GM12878 (cell line): ENCODE data around the gene ATN1. TPM values are rescaled to one million over a fixed set of nuclear protein-coding genes. Genes with fewer than 3 reads are reported as not detected.

Experiments used
- ATAC-seq: fragments of 200-7000 bp; cut with Tn5 transposase; 3 replicates; pipeline ENCODE4 v1.9.1; 2020; ENCODE audit warnings: mild to moderate bottlenecking, moderate library complexity
- BruUV-seq: library from RNA; stranded (reverse); fragments of 400-500 nt; replicated peaks from 2 replicates; lab custom pipeline; 2021; lab: Mats Ljungman, UMichigan
- CTCF ChIA-PET: fragments of 300-600 bp; sonication (Branson Sonifier 250); formaldehyde crosslinking; extraction: SDS; loops from one replicate; lab custom pipeline; 2021; ENCODE audit warnings: inconsistent platforms; lab: Yijun Ruan, JAX
- POLR2A ChIA-PET: fragments of 350-600 bp; formaldehyde crosslinking; extraction: SDS; loops from one replicate; lab custom pipeline; 2021; ENCODE audit warnings: inconsistent platforms; lab: Charles Lee
- RAD21 ChIA-PET: fragments of 300-600 bp; sonication (Branson Sonifier 250); formaldehyde crosslinking; loops from one replicate; lab custom pipeline; 2023; ENCODE audit warnings: antibody characterized with exemption; ENCODE audit not compliant: unreplicated experiment; lab: Charles Lee
- SMC1A ChIA-PET: fragments of 300-600 bp; sonication (Branson Sonifier 250); formaldehyde crosslinking; loops from one replicate; lab custom pipeline; 2023; ENCODE audit not compliant: unreplicated experiment, uncharacterized antibody; lab: Charles Lee
- DNase-seq: peaks from one replicate; pipeline ENCODE4 v3.0.0-alpha.2; 2011; ENCODE audit warnings: low read depth, low spot score
- FAIRE-seq: peaks from 3 replicates; lab custom pipeline; 2011; peaks lifted over from hg19 to GRCh38; lab: Jason Lieb, UNC
- H2AFZ ChIP-seq: 2 replicates; pipeline ENCODE4 v1.6.0; 2011; ENCODE audit warnings: low read depth, low read length, control low read depth; ENCODE audit not compliant: control insufficient read depth
- H3K27ac ChIP-seq: 2 replicates; pipeline ENCODE4 v1.5.1; 2011; ENCODE audit warnings: control low read depth; ENCODE audit not compliant: control insufficient read depth, insufficient read depth
- H3K27me3 ChIP-seq, 2 experiments: replicated peaks in 1 of 2; 2 replicates each; pipeline versions ENCODE4 v1.6.0 to v1.6.1; 2011; ENCODE audit warnings: low read length in 1 of 2; ENCODE audit not compliant: control insufficient read depth in 2 of 2, insufficient read depth in 2 of 2
- H3K36me3 ChIP-seq, 2 experiments: 2 replicates each; pipeline ENCODE4 v1.5.1; 2011; ENCODE audit warnings: low read length in 1 of 2; ENCODE audit not compliant: control insufficient read depth in 2 of 2, insufficient read depth in 2 of 2
- H3K4me1 ChIP-seq: 2 replicates; pipeline ENCODE4 v1.6.1; 2011; ENCODE audit warnings: mild to moderate bottlenecking, low read length, moderate library complexity, mixed read lengths; ENCODE audit not compliant: control insufficient read depth, insufficient read depth
- H3K4me2 ChIP-seq: 2 replicates; pipeline ENCODE4 v1.6.0; 2011; ENCODE audit warnings: control low read depth; ENCODE audit not compliant: control insufficient read depth, insufficient read depth
- H3K4me3 ChIP-seq: fragments of 200-600 bp; sonication (generic); 2 replicates; pipeline ENCODE4 v1.5.1; 2016
- H3K79me2 ChIP-seq: 2 replicates; pipeline ENCODE4 v1.6.0; 2011; ENCODE audit warnings: low read length; ENCODE audit not compliant: control insufficient read depth, insufficient read depth
- H3K9ac ChIP-seq: 2 replicates; pipeline ENCODE4 v1.8.0; 2011; ENCODE audit warnings: low read length, control low read depth, mixed read lengths; ENCODE audit not compliant: control insufficient read depth, insufficient read depth
- H3K9me3 ChIP-seq: replicated peaks from 3 replicates; pipeline ENCODE4 v1.5.1; 2011; ENCODE audit warnings: mild to moderate bottlenecking, low read length; ENCODE audit not compliant: control insufficient read depth, insufficient read depth
- H4K20me1 ChIP-seq: 2 replicates; pipeline ENCODE4 v1.6.0; 2011; ENCODE audit not compliant: control insufficient read depth, insufficient read depth
- ATF7 ChIP-seq: fragments of 450-650 bp; IDR thresholded peaks from 2 replicates; pipeline ENCODE4 v1.6.1; 2016; ENCODE audit warnings: low read depth, mild to moderate bottlenecking
- CTCF ChIP-seq, 3 experiments: IDR thresholded peaks in 2 of 3; conservative IDR thresholded peaks in 1 of 3; 2 replicates each; pipeline ENCODE4 v1.5.1; 2011; ENCODE audit warnings: low read depth in 3 of 3, low read length in 3 of 3, mild to moderate bottlenecking in 3 of 3, control low read depth in 2 of 3, moderate library complexity in 2 of 3, inconsistent platforms in 1 of 3, mixed read lengths in 1 of 3; ENCODE audit not compliant: control insufficient read depth in 2 of 3, insufficient read depth in 1 of 3; ENCODE audit errors: extremely low read depth in 1 of 3
- EED ChIP-seq: sonication (generic); IDR thresholded peaks from 2 replicates; pipeline ENCODE4 v1.6.1; 2016; ENCODE audit warnings: antibody characterized with exemption, low read depth
- GATAD2B ChIP-seq: fragments of 450-650 bp; conservative IDR thresholded peaks from 2 replicates; pipeline ENCODE4 v1.6.1; 2017; ENCODE audit warnings: low read depth, mild to moderate bottlenecking, moderate library complexity
- HDGF ChIP-seq: fragments of 450-650 bp; IDR thresholded peaks from 2 replicates; pipeline ENCODE4 v1.6.1; 2016; ENCODE audit warnings: antibody characterized with exemption
- IKZF2 ChIP-seq, 2 experiments: fragments of 450-650 bp; IDR thresholded peaks; 2 replicates each; pipeline ENCODE4 v1.6.1; 2017; ENCODE audit warnings: mild to moderate bottlenecking in 2 of 2, moderate library complexity in 2 of 2
- MAX ChIP-seq: IDR thresholded peaks from 2 replicates; pipeline ENCODE4 v1.6.1; 2012; ENCODE audit warnings: low read depth, low read length, improper control_type of control experiment
- MLLT1 ChIP-seq: fragments of 450-650 bp; IDR thresholded peaks from 2 replicates; pipeline ENCODE4 v1.6.1; 2016; ENCODE audit warnings: mild to moderate bottlenecking
- MTA2 ChIP-seq: fragments of 450-650 bp; IDR thresholded peaks from 2 replicates; pipeline ENCODE4 v1.6.1; 2016; ENCODE audit warnings: low read depth, mild to moderate bottlenecking, moderate library complexity
- NR2F1 ChIP-seq: fragments of 450-650 bp; conservative IDR thresholded peaks from 2 replicates; pipeline ENCODE4 v1.6.1; 2017; ENCODE audit warnings: mild to moderate bottlenecking
- SPI1 ChIP-seq: IDR thresholded peaks from 2 replicates; pipeline ENCODE4 v1.6.1; 2011; ENCODE audit warnings: low read depth, mild to moderate bottlenecking, low read length, moderate library complexity, borderline replicate concordance; ENCODE audit not compliant: insufficient read depth
- ZNF687 ChIP-seq: fragments of 450-650 bp; IDR thresholded peaks from 2 replicates; pipeline ENCODE4 v1.6.1; 2017; ENCODE audit warnings: mild to moderate bottlenecking, moderate library complexity
- WGBS: methylation state at CpG from one replicate; pipeline ENCODE4 v1.1.6; 2016; ENCODE audit warnings: low lambda C conversion rate; ENCODE audit not compliant: insufficient replicate concordance, insufficient coverage; ENCODE audit errors: missing lambda C conversion rate; 5-methylcytosine and 5-hydroxymethylcytosine counted together
- in situ Hi-C: fragments of 300-500 bp; cut with MboI; formaldehyde crosslinking; loops from 9 replicates; pipeline ENCODE4 v1.14.3; 2018; ENCODE audit warnings: mixed read lengths
- intact Hi-C: fragments of 100-400 bp; cut with micrococcal nuclease; formaldehyde crosslinking; loops from one replicate; pipeline ENCODE4 v1.14.2; 2022; ENCODE audit not compliant: unreplicated experiment
- polyA plus RNA-seq, 11 experiments: library from polyadenylated mRNA; depleted of rRNA in 4 of 11; unstranded in 6 of 11; stranded (reverse) in 5 of 11; fragments of >200 nt; fragmentation: Nextera tagmentation in 4 of 11; fragmentation: Illumina TruSeq in 1 of 11; extraction: Ambion mirVana in 4 of 11; extraction: Trizol in 1 of 11; gene quantifications; 1 replicate in 1 of 11; 2 replicates in 10 of 11; pipeline versions ENCODE4 v1.2.1 to v1.2.3, GENCODE V29; 2011 to 2016; ENCODE audit warnings: inconsistent platforms in 2 of 11, missing spikeins in 2 of 11, low read depth in 1 of 11
- total RNA-seq, 4 experiments: library from RNA; depleted of rRNA in 3 of 4; stranded (reverse); fragments of >200 nt in 3 of 4; fragmentation: Illumina TruSeq in 1 of 4; extraction: Trizol in 1 of 4; gene quantifications; 2 replicates each; pipeline versions ENCODE4 v1.2.1 to v1.2.3, GENCODE V29; 2013 to 2021

The ATN1 gene
- total and polyA plus RNA-seq, 10 of the 15 experiments (the other 5 are each of a cell fraction or from before 2014, with no cell fraction given) = 0.08 to 44.5 (median 5.0) TPM

GRCh38 chr12:6948873-6949594, 21.3 kb downstream of the ATN1 start:
- ATAC-seq (no peak), DNase-seq (no peak), FAIRE-seq (no peak)
- SMC1A ChIA-PET = interaction anchor here (1.2 to 11.6 kb wide), 3 partner anchors 11 to 161 kb away, joined by 5 to 395 read pairs (median 6); no protein-coding TSS in a partner anchor
- Histone ChIP-seq H3K4me2 (peak overlapping the region; percentile 97), H3K79me2 (peaks cover 73% of the 10 kb centered on the region), H3K27ac (peak overlapping the region; percentile 87), H3K9ac (peak overlapping the region; percentile 64), H3K4me3 (peak overlapping the region; percentile 49; the same call in 1 of the 2 replicates), H4K20me1 (no peaks in the 10 kb centered on the region), H3K36me3 (peaks cover 0 to 14% of the 10 kb centered on the region in 2 experiments; a peak in 1 of 4 replicates), H2AFZ (peak overlapping the region; percentile 69), H3K9me3 (no peaks in the 10 kb centered on the region), H3K4me1 (peaks cover 56% of the 10 kb centered on the region), H3K27me3 (no peaks in the 10 kb centered on the region)
- intact Hi-C loops = no loop called here
- RAD21 ChIA-PET = interaction anchor here (0.6 to 7.0 kb wide), 4 partner anchors 11 to 164 kb away, joined by 3 to 426 read pairs (median 4); no protein-coding TSS in a partner anchor
- CTCF ChIA-PET = interaction anchor here (0.9 to 11.6 kb wide), 4 partner anchors 11 to 162 kb away, joined by 3 to 645 read pairs (median 6); no protein-coding TSS in a partner anchor
- WGBS = 39% methylated on average over 13 of the region's 15 CpGs
- POLR2A ChIA-PET = interaction anchor here (0.7 to 17.8 kb wide), 5 partner anchors 11 to 97 kb away, joined by 3 to 524 read pairs (median 4); partner anchors contain the start of gene USP5
- in situ Hi-C loops = no loop called here
- BruUV-seq = no TSS peak
- TF ChIP-seq EED (0 out of 2 replicates have a peak, but pooled peaks have one; percentile 24), HDGF (peak; percentile 57; the same call in 1 of the 2 replicates), NR2F1 (peak; percentile 64; the same call in 1 of the 2 replicates), MTA2 (peak; percentile 31; the same call in 1 of the 2 replicates), ZNF687 (peak; percentile 87; the same call in 1 of the 2 replicates), GATAD2B (peak; percentile 67), ATF7 (peak; percentile 43), IKZF2 (IDR thresholded peaks at IDR 0.05) (no peak; a peak in 2 of 4 replicates), MAX (0 out of 2 replicates have a peak, but pooled peaks have one; percentile 18), MLLT1 (peak; percentile 87), CTCF (IDR thresholded peaks at IDR 0.05 in 2 of 3, conservative IDR thresholded peaks at IDR 0.05 in 1 of 3; ENCODE audit: control insufficient read depth in 2 of 3, extremely low read depth in 1 of 3, insufficient read depth in 1 of 3, low read depth in 3 of 3, low read length in 3 of 3) (peak; percentile 20 to 54 (median 21); a peak in 3 of 6 replicates), SPI1 (no peak)
